Kidney (tissue), 14 donors: ENCODE results near the gene DNTT. TPM values are rescaled to one million over a fixed set of nuclear protein-coding genes. Genes with fewer than 3 reads are reported as not detected.

Experiments
- DNase-seq, 5 donors: peaks; one replicate each; pipeline ENCODE4 v3.0.0-alpha.2; 2013 to 2020
- FAIRE-seq: peaks from 2 replicates; lab custom pipeline; 2012; peaks lifted over from hg19 to GRCh38; lab: Jason Lieb, UNC
- H3K27ac ChIP-seq, 2 donors: one replicate each; pipeline ENCODE4 v1.7.0; 2013; ENCODE audit warnings: low read depth in 2 of 2, low read length in 2 of 2, inconsistent platforms in 1 of 2
- H3K27me3 ChIP-seq: one replicate; pipeline ENCODE4 v1.7.1; 2013; ENCODE audit warnings: low read length, inconsistent platforms; ENCODE audit not compliant: control insufficient read depth, insufficient read depth
- H3K36me3 ChIP-seq, 3 donors: one replicate each; pipeline versions ENCODE4 v1.7.0 to v1.7.1; 2013; ENCODE audit warnings: low read length in 3 of 3, control low read depth in 1 of 3, inconsistent platforms in 1 of 3; ENCODE audit not compliant: insufficient read depth in 3 of 3, control insufficient read depth in 2 of 3
- H3K4me1 ChIP-seq, 3 donors: one replicate each; pipeline versions ENCODE4 v1.7.0 to v1.7.1; 2013; ENCODE audit warnings: low read length in 3 of 3, inconsistent platforms in 1 of 3, low read depth in 1 of 3; ENCODE audit not compliant: control insufficient read depth in 2 of 3, insufficient read depth in 2 of 3
- H3K4me3 ChIP-seq, 3 donors: one replicate each; pipeline versions ENCODE4 v1.7.0 to v1.8.1; 2013; ENCODE audit warnings: low read length in 3 of 3, control low read depth in 1 of 3, inconsistent platforms in 1 of 3
- H3K9ac ChIP-seq, 3 donors: one replicate each; pipeline versions ENCODE4 v1.7.0 to v1.7.1; 2013; ENCODE audit warnings: low read length in 3 of 3, control low read depth in 1 of 3, inconsistent platforms in 1 of 3
- H3K9me3 ChIP-seq, 3 donors: one replicate each; pipeline versions ENCODE4 v1.7.0 to v1.7.1; 2013; ENCODE audit warnings: low read length in 3 of 3, control low read depth in 1 of 3, inconsistent platforms in 1 of 3; ENCODE audit not compliant: control insufficient read depth in 2 of 3, insufficient read depth in 1 of 3
- intact Hi-C: fragments of 100-400 bp; cut with DNase I; formaldehyde crosslinking; loops from one replicate; pipeline ENCODE4 v1.11.1; 2022
- polyA plus RNA-seq: library from polyadenylated mRNA; stranded (reverse); fragments of 350-450 nt; fragmentation: Illumina TruSeq; extraction: RNeasy Lipid Tissue Mini Kit (QIAGEN cat#74804); gene quantifications from one replicate; pipeline ENCODE4 v1.2.3, GENCODE V29; 2014; ENCODE audit warnings: low read depth, low replicate concordance; ENCODE audit not compliant: insufficient read depth
- total RNA-seq: library from RNA; stranded (reverse); fragmentation: NEBNext Ultra II Directional; extraction: Animal tissue kit (Norgen Biotek cat#: 25700); gene quantifications from one replicate; pipeline ENCODE4 v1.2.1, GENCODE V29; 2021
- TF ChIP-seq, protein P1 (sequence below): IDR thresholded peaks from 3 replicates; pipeline ENCODE4 v1.5.1; 2012; ENCODE audit warnings: mild to moderate bottlenecking, moderate library complexity, borderline replicate concordance; ENCODE audit not compliant: insufficient read depth; ENCODE audit errors: extremely low read depth
- donor health status: control.
- donor health status: control.
- donor health status: control.
- donor health status: control.
- donor health status: control.
- donor health status: DM: yes; HTN: yes; CAD: no.
- donor health status: Normal renal cell carcinoma (clear cell type).

The DNTT gene
- total and polyA plus RNA-seq, 2 donors from 2014 or later = not detected

DNA sequence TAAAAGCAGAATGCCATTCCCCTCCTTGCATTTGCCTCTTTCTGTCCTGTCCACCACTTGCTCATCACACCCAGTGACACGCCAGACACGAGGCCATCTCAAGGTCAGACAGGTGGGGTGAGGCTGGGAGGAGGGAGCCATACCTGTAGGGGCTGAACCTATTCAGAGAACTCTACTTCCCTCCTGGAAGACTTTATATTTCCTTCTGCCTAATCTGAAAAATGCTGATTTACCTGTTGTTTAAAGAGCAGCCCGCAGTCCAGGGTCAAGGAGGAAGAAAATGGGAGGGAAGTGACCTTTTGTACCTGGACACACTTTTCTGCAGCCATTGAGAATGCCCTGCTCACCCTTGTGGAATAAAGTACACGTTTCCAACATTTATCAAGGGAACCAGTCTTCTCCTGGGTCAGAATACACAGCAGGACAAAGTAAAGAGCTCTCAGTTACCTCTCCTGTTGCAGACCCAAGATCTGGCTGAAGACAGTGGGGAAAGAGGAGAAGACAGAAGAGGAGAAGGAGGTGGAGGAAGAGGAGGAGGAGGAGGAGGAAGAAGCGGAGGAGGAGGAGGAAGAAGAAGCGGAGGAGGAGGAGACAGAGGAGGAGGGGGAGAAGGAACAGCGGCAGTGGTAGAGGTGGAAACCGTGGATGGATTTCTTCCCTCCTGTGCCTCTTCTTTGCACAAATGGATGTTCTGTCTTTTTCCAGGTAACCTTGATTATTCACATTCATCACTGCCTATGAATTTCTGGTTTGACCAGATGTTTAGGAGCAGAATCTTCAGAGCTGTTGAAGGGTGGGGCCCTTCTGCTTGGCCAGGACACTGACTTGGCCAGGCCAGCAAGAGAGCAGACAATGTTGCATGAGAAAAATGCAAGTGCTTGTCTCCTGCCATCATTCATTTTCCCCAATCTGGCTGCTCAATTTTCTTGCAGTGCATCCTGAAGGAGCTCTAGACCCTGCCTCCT, 31.6 kb upstream of the DNTT start:
- H3K9ac ChIP-seq = peak overlapping the region in 1 of 3 donors; percentile 7
- intact Hi-C loops = no loop called here
- no peaks in the 10 kb centered on the region for H3K9me3 ChIP-seq
- no peaks in the 10 kb centered on the region for H3K27me3 ChIP-seq
- peak overlapping the region; percentile 36 to 78 for H3K27ac ChIP-seq
- FAIRE-seq = no peak
- TF ChIP-seq, protein P1, sequence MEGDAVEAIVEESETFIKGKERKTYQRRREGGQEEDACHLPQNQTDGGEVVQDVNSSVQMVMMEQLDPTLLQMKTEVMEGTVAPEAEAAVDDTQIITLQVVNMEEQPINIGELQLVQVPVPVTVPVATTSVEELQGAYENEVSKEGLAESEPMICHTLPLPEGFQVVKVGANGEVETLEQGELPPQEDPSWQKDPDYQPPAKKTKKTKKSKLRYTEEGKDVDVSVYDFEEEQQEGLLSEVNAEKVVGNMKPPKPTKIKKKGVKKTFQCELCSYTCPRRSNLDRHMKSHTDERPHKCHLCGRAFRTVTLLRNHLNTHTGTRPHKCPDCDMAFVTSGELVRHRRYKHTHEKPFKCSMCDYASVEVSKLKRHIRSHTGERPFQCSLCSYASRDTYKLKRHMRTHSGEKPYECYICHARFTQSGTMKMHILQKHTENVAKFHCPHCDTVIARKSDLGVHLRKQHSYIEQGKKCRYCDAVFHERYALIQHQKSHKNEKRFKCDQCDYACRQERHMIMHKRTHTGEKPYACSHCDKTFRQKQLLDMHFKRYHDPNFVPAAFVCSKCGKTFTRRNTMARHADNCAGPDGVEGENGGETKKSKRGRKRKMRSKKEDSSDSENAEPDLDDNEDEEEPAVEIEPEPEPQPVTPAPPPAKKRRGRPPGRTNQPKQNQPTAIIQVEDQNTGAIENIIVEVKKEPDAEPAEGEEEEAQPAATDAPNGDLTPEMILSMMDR = no peak
- H3K4me3 ChIP-seq = no peak overlapping the region
- no peaks in the 10 kb centered on the region for H3K36me3 ChIP-seq
- peaks cover 0 to 27% (median 13%) of the 10 kb centered on the region in 3 donors for H3K4me1 ChIP-seq
- DNase-seq = no peak

DNA sequence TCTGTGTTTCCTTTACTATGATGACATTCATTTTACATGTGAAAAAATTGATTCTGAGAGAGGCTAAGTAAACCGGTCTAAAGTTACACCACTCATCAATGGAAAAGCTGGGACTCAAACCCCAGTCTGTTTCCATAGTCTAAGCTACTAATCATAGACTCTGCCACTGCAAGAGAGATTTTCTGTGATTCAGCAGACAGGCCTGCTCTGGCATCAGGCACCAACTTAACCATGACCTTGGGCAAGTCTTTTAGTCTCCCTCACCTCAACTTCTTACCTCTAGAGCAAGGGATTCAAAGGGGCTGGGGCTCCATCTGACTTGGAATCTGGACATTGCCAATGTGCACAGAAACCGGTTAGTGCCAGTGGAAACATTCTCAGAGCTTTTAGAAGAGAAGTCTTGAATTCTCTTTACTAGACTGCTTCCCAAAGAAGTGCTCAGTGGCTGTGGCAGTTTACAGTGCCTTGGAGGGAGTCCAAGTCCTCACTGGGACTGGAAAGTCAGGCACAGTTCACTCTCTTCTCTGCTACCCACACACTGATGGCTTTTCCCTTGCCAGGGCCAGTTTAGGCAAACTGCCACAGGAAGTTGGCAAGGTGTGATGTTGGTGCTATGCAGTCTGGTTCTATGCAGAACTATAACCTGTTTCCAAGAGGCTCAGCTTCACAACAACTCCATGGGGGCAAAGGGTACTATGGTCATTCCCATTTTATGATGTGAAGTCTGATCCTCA, 28.4 kb upstream of the DNTT start:
- H3K27ac ChIP-seq = peak overlapping the region; percentile 61 to 81
- intact Hi-C loops = no loop called here
- H3K36me3 ChIP-seq = no peaks in the 10 kb centered on the region
- TF ChIP-seq, protein P1 = no peak
- peaks cover 0 to 27% (median 11%) of the 10 kb centered on the region in 3 donors for H3K4me1 ChIP-seq
- H3K9ac ChIP-seq = no peak overlapping the region
- H3K27me3 ChIP-seq = no peaks in the 10 kb centered on the region
- H3K9me3 ChIP-seq = no peaks in the 10 kb centered on the region
- FAIRE-seq (no peak), DNase-seq (peak in 1 of 5 donors; percentile 72)
- no peak overlapping the region for H3K4me3 ChIP-seq

DNA sequence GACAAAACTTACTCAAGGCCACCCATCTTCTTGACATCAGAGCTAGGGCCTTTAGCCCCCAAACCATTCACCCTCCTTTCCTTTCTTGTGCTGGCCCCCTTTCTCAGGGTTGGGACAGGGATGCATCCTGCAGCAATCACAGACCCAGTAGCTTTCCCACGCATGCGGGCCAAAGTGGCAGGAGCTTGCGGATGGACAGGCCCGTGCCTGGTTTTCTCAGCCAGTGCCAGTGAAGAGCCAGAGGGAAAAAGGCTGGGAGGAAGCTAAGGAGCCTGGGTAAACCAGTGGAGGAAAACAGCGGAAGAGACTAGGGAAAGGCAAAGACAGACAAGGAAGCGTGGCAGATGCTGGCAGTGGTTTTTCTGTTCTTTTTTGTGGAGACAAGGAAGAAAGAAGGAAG, 27.8 kb upstream of the DNTT start:
- FAIRE-seq (no peak), DNase-seq (no peak)
- Histone ChIP-seq H3K4me3 (no peak overlapping the region), H3K27me3 (no peaks in the 10 kb centered on the region), H3K9me3 (no peaks in the 10 kb centered on the region), H3K4me1 (peaks cover 0 to 27% (median 11%) of the 10 kb centered on the region in 3 donors), H3K9ac (no peak overlapping the region), H3K27ac (peak overlapping the region; percentile 61 to 81), H3K36me3 (no peaks in the 10 kb centered on the region)
- intact Hi-C loops = no loop called here
- TF ChIP-seq, protein P1 = no peak
